GM19452 (cell line): ENCODE results near the gene PDE8A.

ENCODE experiments used
- ATAC-seq: cut with Tn5 transposase; IDR thresholded peaks from one replicate; pipeline ENCODE4 v1.9.1; 2021; ENCODE audit not compliant: unreplicated experiment

Gene PDE8A

GRCh38 chr15:85116925-85117646 is 135.4 kb downstream of the PDE8A start:
- no peak for ATAC-seq

- ATAC-seq: no peak
Observed at GRCh38 chr15:85118173-85118572, 136.5 kb downstream of the PDE8A start.

GRCh38 chr15:85118581-85118980 is 136.9 kb downstream of the PDE8A start:
- no peak for ATAC-seq

- no peak for ATAC-seq
Observed at GRCh38 chr15:85120351-85121113, 138.9 kb downstream of the PDE8A start.

- ATAC-seq: no peak
Observed at GRCh38 chr15:85124173-85124572, 142.5 kb downstream of the PDE8A start.

- ATAC-seq: no peak
Observed at GRCh38 chr15:85125056-85125661, 143.5 kb downstream of the PDE8A start.

GRCh38 chr15:85128621-85129020 is 147.0 kb downstream of the PDE8A start:
- ATAC-seq: no peak

- no peak for ATAC-seq
Observed at GRCh38 chr15:85129881-85130280, 148.2 kb downstream of the PDE8A start.

GRCh38 chr15:85131915-85132314 is 150.3 kb downstream of the PDE8A start:
- ATAC-seq: no peak

- no peak for ATAC-seq
Observed at GRCh38 chr15:85133709-85134108, 152.1 kb downstream of the PDE8A start.

- no peak for ATAC-seq
Observed at GRCh38 chr15:85137489-85138168, 156.0 kb downstream of the PDE8A start.

- ATAC-seq: no peak
Observed at GRCh38 chr15:85139391-85139790, 157.7 kb downstream of the PDE8A start.

GRCh38 chr15:85141726-85142125 is 160.1 kb downstream of the PDE8A start:
- ATAC-seq: no peak

- no peak for ATAC-seq
Observed at GRCh38 chr15:85142312-85142711, 160.7 kb downstream of the PDE8A start.

- no peak for ATAC-seq
Observed at GRCh38 chr15:85149465-85150129, 167.9 kb downstream of the PDE8A start.

GRCh38 chr15:85150130-85150480 is 168.4 kb downstream of the PDE8A start:
- no peak for ATAC-seq

GRCh38 chr15:85151145-85151544 is 169.5 kb downstream of the PDE8A start:
- ATAC-seq: no peak

- no peak for ATAC-seq
Observed at GRCh38 chr15:85151861-85152260, 170.2 kb downstream of the PDE8A start.

- ATAC-seq: no peak
Observed at GRCh38 chr15:85154061-85154460, 172.4 kb downstream of the PDE8A start.

GRCh38 chr15:85155360-85155759 is 173.7 kb downstream of the PDE8A start:
- ATAC-seq: no peak

- ATAC-seq: no peak
Observed at GRCh38 chr15:85155857-85156256, 174.2 kb downstream of the PDE8A start.
